Fibroblast of lung (primary cell): ENCODE data around the gene CCNG2. TPM values are rescaled to one million over a fixed set of nuclear protein-coding genes. Genes with fewer than 3 reads are reported as not detected.

Source experiments
- DNase-seq, 2 donors: peaks; one replicate each; pipeline versions ENCODE4 v3.0.0 to v3.0.0-alpha.2; 2010; ENCODE audit warnings: low read depth in 2 of 2
- H2AFZ ChIP-seq: 2 replicates; pipeline ENCODE4 v1.5.1; 2012; ENCODE audit warnings: low read length, control low read depth, inconsistent platforms
- H3K27ac ChIP-seq: 2 replicates; pipeline ENCODE4 v1.5.1; 2011; ENCODE audit warnings: low read length, control low read depth; ENCODE audit not compliant: insufficient read depth
- H3K27me3 ChIP-seq: 2 replicates; pipeline ENCODE4 v1.5.1; 2011; ENCODE audit warnings: mild to moderate bottlenecking, low read length; ENCODE audit not compliant: control insufficient read depth, insufficient read depth
- H3K36me3 ChIP-seq: 2 replicates; pipeline ENCODE4 v1.5.1; 2011; ENCODE audit warnings: low read length; ENCODE audit not compliant: control insufficient read depth, insufficient read depth
- H3K4me1 ChIP-seq: 2 replicates; pipeline ENCODE4 v1.5.1; 2011; ENCODE audit warnings: low read length; ENCODE audit not compliant: control insufficient read depth, insufficient read depth; ENCODE audit errors: extremely low read depth
- H3K4me2 ChIP-seq: 2 replicates; pipeline ENCODE4 v1.5.1; 2011; ENCODE audit warnings: low read length, control low read depth; ENCODE audit not compliant: insufficient read depth; ENCODE audit errors: extremely low read depth
- H3K4me3 ChIP-seq, 4 experiments: fragments of 200-600 bp in 1 of 4; sonication (generic) in 1 of 4; replicated peaks in 1 of 4; 2 replicates each; pipeline ENCODE4 v1.5.1; 2011 to 2016; ENCODE audit warnings: low read length in 4 of 4, low read depth in 3 of 4, mild to moderate bottlenecking in 3 of 4, control low read depth in 2 of 4, inconsistent platforms in 1 of 4, mixed read lengths in 1 of 4; ENCODE audit not compliant: insufficient read depth in 1 of 4; ENCODE audit errors: control extremely low read depth in 1 of 4
- H3K79me2 ChIP-seq: 2 replicates; pipeline ENCODE4 v1.5.1; 2012; ENCODE audit warnings: mild to moderate bottlenecking, low read length, inconsistent platforms; ENCODE audit not compliant: control insufficient read depth, insufficient read depth
- H3K9ac ChIP-seq: 2 replicates; pipeline ENCODE4 v1.5.1; 2011; ENCODE audit warnings: mild to moderate bottlenecking, low read length, control low read depth; ENCODE audit not compliant: insufficient read depth
- H3K9me3 ChIP-seq: 2 replicates; pipeline ENCODE4 v1.5.1; 2012; ENCODE audit warnings: low read depth, low read length; ENCODE audit not compliant: control insufficient read depth, insufficient read depth
- H4K20me1 ChIP-seq: 2 replicates; pipeline ENCODE4 v1.5.1; 2011; ENCODE audit warnings: low read length; ENCODE audit not compliant: control insufficient read depth, insufficient read depth; ENCODE audit errors: extremely low read depth
- EZH2 ChIP-seq: IDR thresholded peaks from 2 replicates; pipeline ENCODE4 v1.5.1; 2012; ENCODE audit warnings: low read length, control low read depth, mild to moderate bottlenecking; ENCODE audit errors: missing control alignments
- polyA plus RNA-seq, 2 donors: library from polyadenylated mRNA; depleted of rRNA in 1 of 2; stranded (reverse) in 1 of 2; unstranded in 1 of 2; fragments of >200 nt; gene quantifications; 2 replicates each; pipeline ENCODE4 v1.2.1, GENCODE V29; 2011 to 2012; ENCODE audit warnings: missing spikeins in 1 of 2
- total RNA-seq: library from RNA; depleted of rRNA; stranded (reverse); fragments of >200 nt; gene quantifications from 2 replicates; pipeline ENCODE4 v1.2.1, GENCODE V29; 2014
- TF ChIP-seq, protein P1 (sequence below), 2 donors: IDR thresholded peaks in 1 of 2; conservative IDR thresholded peaks in 1 of 2; 1 replicate in 1 of 2; 2 replicates in 1 of 2; pipeline ENCODE4 v1.5.1; 2011 to 2012; ENCODE audit warnings: low read length in 2 of 2, control low read depth in 1 of 2, inconsistent platforms in 1 of 2, low read depth in 1 of 2, mild to moderate bottlenecking in 1 of 2

CCNG2 gene
- total and polyA plus RNA-seq, 2 donors (not counting 1 experiment from before 2014, with no cell fraction given) = 20.1 to 30.3 TPM

DNA sequence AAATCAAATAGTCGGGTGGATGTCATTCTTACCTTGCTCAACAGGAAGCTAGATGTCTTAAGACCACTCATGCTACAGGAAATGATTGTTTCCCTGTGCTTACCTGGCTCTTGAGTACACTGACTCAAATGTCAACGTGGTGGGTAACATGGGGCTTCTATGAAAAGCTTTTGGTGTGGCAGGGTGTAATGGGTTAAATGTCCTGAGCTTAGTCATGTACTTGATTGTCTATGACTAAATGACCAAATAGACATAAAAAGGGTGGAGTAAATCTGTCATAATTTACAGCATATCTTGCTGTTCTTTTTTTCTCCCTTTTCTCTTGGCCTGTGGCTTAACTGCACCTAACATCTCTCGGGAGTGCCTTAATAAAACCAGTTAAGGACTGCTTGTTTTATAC is 44.9 kb downstream of the CCNG2 start:
- H3K27me3 ChIP-seq = peaks cover 7% of the 10 kb centered on the region
- no peaks in the 10 kb centered on the region for H3K4me1 ChIP-seq
- H3K9ac ChIP-seq = no peak overlapping the region
- H3K9me3 ChIP-seq = no peaks in the 10 kb centered on the region
- TF ChIP-seq, protein P1, sequence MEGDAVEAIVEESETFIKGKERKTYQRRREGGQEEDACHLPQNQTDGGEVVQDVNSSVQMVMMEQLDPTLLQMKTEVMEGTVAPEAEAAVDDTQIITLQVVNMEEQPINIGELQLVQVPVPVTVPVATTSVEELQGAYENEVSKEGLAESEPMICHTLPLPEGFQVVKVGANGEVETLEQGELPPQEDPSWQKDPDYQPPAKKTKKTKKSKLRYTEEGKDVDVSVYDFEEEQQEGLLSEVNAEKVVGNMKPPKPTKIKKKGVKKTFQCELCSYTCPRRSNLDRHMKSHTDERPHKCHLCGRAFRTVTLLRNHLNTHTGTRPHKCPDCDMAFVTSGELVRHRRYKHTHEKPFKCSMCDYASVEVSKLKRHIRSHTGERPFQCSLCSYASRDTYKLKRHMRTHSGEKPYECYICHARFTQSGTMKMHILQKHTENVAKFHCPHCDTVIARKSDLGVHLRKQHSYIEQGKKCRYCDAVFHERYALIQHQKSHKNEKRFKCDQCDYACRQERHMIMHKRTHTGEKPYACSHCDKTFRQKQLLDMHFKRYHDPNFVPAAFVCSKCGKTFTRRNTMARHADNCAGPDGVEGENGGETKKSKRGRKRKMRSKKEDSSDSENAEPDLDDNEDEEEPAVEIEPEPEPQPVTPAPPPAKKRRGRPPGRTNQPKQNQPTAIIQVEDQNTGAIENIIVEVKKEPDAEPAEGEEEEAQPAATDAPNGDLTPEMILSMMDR (conservative IDR thresholded peaks at IDR 0.05 in 1 of 2, IDR thresholded peaks at IDR 0.05 in 1 of 2; ENCODE audit: low read depth in 1 of 2, low read length in 2 of 2) = no peak
- TF ChIP-seq EZH2 = no peak
- H4K20me1 ChIP-seq = no peaks in the 10 kb centered on the region
- H3K4me3 ChIP-seq = no peak overlapping the region
- no peak overlapping the region for H3K4me2 ChIP-seq
- H3K27ac ChIP-seq = no peak overlapping the region
- H3K79me2 ChIP-seq = no peaks in the 10 kb centered on the region
- H2AFZ ChIP-seq = no peak overlapping the region
- H3K36me3 ChIP-seq = no peaks in the 10 kb centered on the region
- no peak for DNase-seq

- H3K79me2 ChIP-seq = no peaks in the 10 kb centered on the region
- TF ChIP-seq, protein P1 (conservative IDR thresholded peaks at IDR 0.05 in 1 of 2, IDR thresholded peaks at IDR 0.05 in 1 of 2; ENCODE audit: low read depth in 1 of 2, low read length in 2 of 2) = no peak
- no peak for TF ChIP-seq EZH2
- H3K4me2 ChIP-seq = no peak overlapping the region
- no peak overlapping the region for H3K9ac ChIP-seq
- no peaks in the 10 kb centered on the region for H3K4me1 ChIP-seq
- H4K20me1 ChIP-seq = no peaks in the 10 kb centered on the region
- DNase-seq = no peak
- H3K27ac ChIP-seq = no peak overlapping the region
- H2AFZ ChIP-seq = no peak overlapping the region
- H3K27me3 ChIP-seq = peaks cover 6% of the 10 kb centered on the region
- no peaks in the 10 kb centered on the region for H3K36me3 ChIP-seq
- no peaks in the 10 kb centered on the region for H3K9me3 ChIP-seq
- no peak overlapping the region for H3K4me3 ChIP-seq
These were observed 45.5 kb downstream of the CCNG2 start for GRCh38 chr4:77202491-77202890.

DNA sequence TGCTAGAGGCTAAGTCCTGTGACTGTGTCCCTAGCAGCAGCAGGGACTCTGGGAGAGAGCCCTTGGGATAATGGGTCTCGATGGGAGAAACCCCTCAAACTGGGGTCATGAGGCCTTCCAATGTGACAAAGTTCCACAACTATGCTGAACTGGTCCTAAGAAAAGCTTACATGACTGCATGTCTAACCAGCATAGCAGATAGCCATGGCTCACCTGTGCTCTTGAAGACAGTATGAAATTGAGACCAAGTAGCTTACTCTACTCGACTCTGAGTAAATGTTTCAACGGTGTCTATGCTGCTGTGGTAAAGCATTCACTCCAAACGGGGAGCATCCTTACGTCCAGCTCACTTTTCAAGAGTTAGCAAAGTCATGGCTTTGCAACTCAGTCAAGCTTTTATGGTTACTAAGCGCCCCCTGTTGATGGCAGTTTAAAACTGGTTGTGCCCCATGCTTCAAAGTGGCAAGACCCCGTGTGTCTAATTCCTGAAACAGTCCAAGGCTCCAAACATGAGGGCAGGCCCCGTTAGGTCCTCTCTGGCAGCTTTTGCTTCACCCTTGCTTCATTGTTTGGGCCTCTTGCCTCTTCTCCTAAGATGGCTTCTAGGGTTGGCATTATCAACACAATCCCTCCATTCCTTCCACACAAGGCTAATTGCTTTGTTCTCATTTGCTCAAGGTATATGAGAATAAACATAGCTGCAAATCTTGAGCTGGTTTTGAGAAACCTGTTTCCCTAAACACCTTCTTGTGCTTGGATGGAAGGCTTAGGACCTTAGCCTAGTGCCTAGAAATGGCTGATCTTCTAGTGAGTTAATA is 46.6 kb downstream of the CCNG2 start:
- H2AFZ ChIP-seq = no peak overlapping the region
- H3K9me3 ChIP-seq = no peaks in the 10 kb centered on the region
- no peak overlapping the region for H3K9ac ChIP-seq
- TF ChIP-seq EZH2 = no peak
- TF ChIP-seq, protein P1 (conservative IDR thresholded peaks at IDR 0.05 in 1 of 2, IDR thresholded peaks at IDR 0.05 in 1 of 2; ENCODE audit: low read depth in 1 of 2, low read length in 2 of 2) = peak; percentile 83 to 87
- no peaks in the 10 kb centered on the region for H3K36me3 ChIP-seq
- no peaks in the 10 kb centered on the region for H3K4me1 ChIP-seq
- H3K27me3 ChIP-seq = peaks cover 10% of the 10 kb centered on the region
- no peak overlapping the region for H3K27ac ChIP-seq
- H4K20me1 ChIP-seq = no peaks in the 10 kb centered on the region
- H3K4me3 ChIP-seq = no peak overlapping the region
- H3K79me2 ChIP-seq = no peaks in the 10 kb centered on the region
- DNase-seq = peak; percentile 72 to 86
- H3K4me2 ChIP-seq = no peak overlapping the region
